GM21381 (cell line): ENCODE measurements around the gene FBXO42.

Experiments used
- ATAC-seq: cut with Tn5 transposase; IDR thresholded peaks from one replicate; pipeline ENCODE4 v1.9.1; 2021; ENCODE audit warnings: mild to moderate bottlenecking, moderate library complexity; ENCODE audit not compliant: unreplicated experiment

FBXO42 gene

GRCh38 chr1:16351994-16352841 lies at the start of gene FBXO42:
Gene FBXO42, minus strand, starts transcription at chr1:16352480. Its CDS starts 37,062 bp downstream, at chr1:16315418.
- ATAC-seq = peak; percentile 90

GRCh38 chr1:16398371-16398953 lies 46.2 kb upstream of the FBXO42 start:
- no peak for ATAC-seq

- ATAC-seq = no peak
Observed at GRCh38 chr1:16397120-16397519, 44.8 kb upstream of the FBXO42 start.

GRCh38 chr1:16396591-16396990 lies 44.3 kb upstream of the FBXO42 start:
- ATAC-seq = no peak

- ATAC-seq = no peak
Observed at GRCh38 chr1:16394977-16395376, 42.7 kb upstream of the FBXO42 start.

GRCh38 chr1:16393570-16394521 lies 41.6 kb upstream of the FBXO42 start:
- ATAC-seq = no peak

- no peak for ATAC-seq
Observed at GRCh38 chr1:16392740-16393569, 40.7 kb upstream of the FBXO42 start.

- no peak for ATAC-seq
Observed at GRCh38 chr1:16391411-16391810, 39.1 kb upstream of the FBXO42 start.

GRCh38 chr1:16387201-16388188 lies 35.2 kb upstream of the FBXO42 start:
- ATAC-seq = no peak

- no peak for ATAC-seq
Observed at GRCh38 chr1:16386454-16387113, 34.3 kb upstream of the FBXO42 start.

GRCh38 chr1:16385659-16386453 lies 33.6 kb upstream of the FBXO42 start:
- no peak for ATAC-seq

- ATAC-seq = no peak
Observed at GRCh38 chr1:16383888-16384287, 31.6 kb upstream of the FBXO42 start.

GRCh38 chr1:16380868-16381267 lies 28.6 kb upstream of the FBXO42 start:
- ATAC-seq = no peak

GRCh38 chr1:16378443-16378842 lies 26.2 kb upstream of the FBXO42 start:
- no peak for ATAC-seq

- no peak for ATAC-seq
Observed at GRCh38 chr1:16376971-16377370, 24.7 kb upstream of the FBXO42 start.

- ATAC-seq = no peak
Observed at GRCh38 chr1:16375521-16376340, 23.5 kb upstream of the FBXO42 start.

GRCh38 chr1:16374266-16374665 lies 22.0 kb upstream of the FBXO42 start:
- no peak for ATAC-seq
